LHCN-M2 (cell line): ENCODE data around the gene LRMDA. TPM values are rescaled to one million over a fixed set of nuclear protein-coding genes. Genes with fewer than 3 reads are reported as not detected.

Experiments
- DNase-seq: peaks from one replicate; pipeline ENCODE4 v3.0.0-alpha.2; 2012; ENCODE audit warnings: low read depth
- total RNA-seq: library from RNA; depleted of rRNA; stranded (reverse); fragments of >200 nt; gene quantifications from 2 replicates; pipeline ENCODE4 v1.2.3, GENCODE V29; 2014

LRMDA gene
- total RNA-seq, 1 experiment from 2014 or later = not detected

DNA sequence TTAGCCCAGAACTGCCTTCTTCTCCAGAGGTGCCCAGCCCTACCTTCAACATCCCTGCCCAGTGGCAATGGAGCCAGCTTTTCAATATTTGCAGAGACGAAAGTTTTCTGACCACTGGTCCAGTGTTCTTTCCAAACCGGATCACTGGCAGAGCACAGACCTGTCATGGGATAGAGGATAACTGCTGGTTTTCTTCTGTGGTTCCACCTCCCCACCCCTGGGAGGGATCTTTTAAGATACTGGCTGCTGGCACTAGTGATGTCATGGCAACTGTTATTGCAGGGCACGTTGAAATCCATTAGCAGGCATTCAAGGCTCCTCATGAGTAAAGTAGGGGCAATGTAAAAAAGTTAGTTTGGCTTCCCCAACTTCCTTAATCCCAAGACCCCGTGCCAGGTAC lies 387.1 kb downstream of the LRMDA start:
- DNase-seq = no peak

DNA sequence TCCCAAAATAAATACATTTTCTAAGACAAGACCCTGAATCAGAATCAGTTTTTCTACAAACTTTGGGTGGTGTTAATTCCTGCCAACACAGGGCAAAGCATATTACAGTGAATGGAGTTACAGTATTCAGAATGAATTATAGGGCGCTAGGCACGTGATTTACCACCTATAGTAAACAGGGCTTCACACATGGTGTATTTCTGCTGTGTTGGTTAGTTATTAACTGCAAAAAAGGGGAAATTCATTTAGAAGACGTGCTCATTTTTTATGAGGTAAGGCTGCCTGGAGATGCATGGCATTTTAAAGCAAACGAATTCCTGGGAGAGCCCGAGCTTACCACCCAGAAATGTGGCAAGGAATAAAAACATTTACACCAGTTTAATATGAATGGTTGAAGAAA lies 393.8 kb downstream of the LRMDA start:
- DNase-seq = no peak

DNA sequence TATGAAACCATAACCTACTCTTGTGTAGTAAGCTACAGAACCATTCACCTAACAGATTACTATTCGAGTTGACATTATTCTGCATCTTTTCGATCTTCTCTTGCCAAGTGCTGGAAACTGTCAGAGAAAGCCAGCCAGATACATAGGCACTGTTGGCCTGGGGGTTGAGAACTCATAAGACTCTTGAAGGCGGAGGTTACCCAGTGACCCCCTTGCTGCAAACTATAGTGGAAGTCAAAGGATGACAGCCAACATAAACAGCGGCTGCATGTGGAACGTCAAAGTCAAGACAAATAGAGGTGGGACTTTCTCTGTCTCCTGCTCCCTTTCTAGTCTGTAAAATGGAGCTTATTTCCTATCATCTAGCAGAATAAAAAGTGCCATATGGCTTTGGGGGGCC lies 394.2 kb downstream of the LRMDA start:
- no peak for DNase-seq

- no peak for DNase-seq
Observed at GRCh38 chr10:75826846-75827245, 395.4 kb downstream of the LRMDA start.

- DNase-seq = no peak
Observed at GRCh38 chr10:75827587-75828021, 396.2 kb downstream of the LRMDA start.

- no peak for DNase-seq
Observed at GRCh38 chr10:75828413-75828812, 397.0 kb downstream of the LRMDA start.

DNA sequence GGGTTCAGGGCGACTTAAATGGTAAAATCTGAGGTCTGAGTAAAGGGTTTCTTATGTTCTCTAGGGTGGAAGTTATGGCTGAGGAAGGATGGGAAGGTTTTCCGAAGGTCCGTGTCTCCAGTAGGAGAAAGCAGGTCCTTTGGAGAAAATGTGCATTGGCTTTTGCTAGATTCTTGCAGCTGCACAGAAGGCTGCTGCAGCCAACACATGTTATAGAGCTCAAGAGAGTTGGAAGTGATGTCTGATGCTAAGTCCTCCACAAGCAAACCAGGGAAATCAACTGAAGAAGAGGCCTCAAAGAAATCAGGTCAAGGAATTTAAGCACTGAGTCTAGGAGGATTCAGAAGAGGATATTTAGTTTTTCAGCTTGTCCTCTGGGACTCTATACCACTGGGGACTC lies 404.6 kb downstream of the LRMDA start:
- DNase-seq = no peak

DNA sequence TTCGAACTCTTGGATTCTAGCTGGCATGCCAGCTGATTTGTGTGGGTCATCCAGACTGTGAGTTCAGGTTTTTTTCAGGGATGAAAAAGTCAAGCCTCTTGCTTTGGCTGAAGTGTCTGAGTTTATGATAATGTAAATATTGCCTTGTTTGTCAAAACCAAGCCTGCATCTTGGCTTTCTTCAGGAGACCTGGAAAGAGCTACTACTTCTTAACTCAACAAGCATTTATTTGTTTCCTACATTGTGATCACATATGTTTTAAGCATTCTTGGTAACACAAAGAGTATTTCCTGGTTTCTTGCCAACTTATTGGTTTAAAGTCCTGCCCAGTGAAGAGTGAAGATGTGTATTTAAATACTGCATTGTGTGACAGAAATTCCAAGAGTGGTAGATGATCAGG lies 407.1 kb downstream of the LRMDA start:
- no peak for DNase-seq

GRCh38 chr10:75839020-75839419 lies 407.6 kb downstream of the LRMDA start:
- DNase-seq = no peak

DNA sequence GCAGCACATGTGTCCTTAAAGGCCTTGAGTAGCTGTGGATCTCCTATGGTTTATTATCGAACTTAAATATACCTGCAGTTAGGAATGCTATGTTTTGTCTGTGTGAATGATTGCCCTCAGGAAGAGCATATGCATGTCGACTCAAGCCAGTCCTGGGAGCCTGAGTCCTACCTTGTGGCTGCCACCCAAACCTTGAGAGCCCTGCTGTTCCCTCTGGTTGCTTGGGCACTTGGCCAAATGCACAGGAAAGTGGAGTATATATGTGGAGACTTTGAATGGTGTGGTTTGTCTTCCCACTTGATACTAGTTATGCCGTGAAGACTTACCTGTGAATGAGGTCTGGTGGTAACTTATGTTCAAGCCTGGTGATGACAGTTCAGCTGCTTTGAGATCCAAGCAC lies 409.8 kb downstream of the LRMDA start:
- DNase-seq = no peak

GRCh38 chr10:75845176-75845947 lies 413.9 kb downstream of the LRMDA start:
- no peak for DNase-seq

DNA sequence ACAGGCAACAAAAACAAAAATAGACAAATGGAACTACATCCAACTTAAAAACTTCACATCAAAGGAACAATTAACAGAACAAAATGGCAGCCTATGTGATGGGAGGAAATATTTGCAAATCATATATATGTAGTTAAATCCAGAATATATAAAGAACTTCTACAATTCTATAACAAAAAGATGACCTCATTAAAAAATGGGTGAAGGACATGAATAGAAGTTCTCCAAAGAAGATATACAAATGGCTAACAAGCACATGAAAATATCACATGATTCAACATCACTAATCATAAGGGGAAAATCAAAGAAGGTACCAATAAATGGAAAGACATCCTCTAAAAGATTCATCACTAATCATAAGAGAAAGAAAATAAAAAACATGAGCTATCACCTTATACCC lies 416.1 kb downstream of the LRMDA start:
- no peak for DNase-seq

- DNase-seq = no peak
Observed at GRCh38 chr10:75851580-75852345, 420.3 kb downstream of the LRMDA start.

- no peak for DNase-seq
Observed at GRCh38 chr10:75852851-75853484, 421.5 kb downstream of the LRMDA start.

- no peak for DNase-seq
Observed at GRCh38 chr10:75857269-75857846, 425.9 kb downstream of the LRMDA start.

GRCh38 chr10:75857896-75858295 lies 426.5 kb downstream of the LRMDA start:
- no peak for DNase-seq

- DNase-seq = no peak
Observed at GRCh38 chr10:75858339-75858738, 426.9 kb downstream of the LRMDA start.

DNA sequence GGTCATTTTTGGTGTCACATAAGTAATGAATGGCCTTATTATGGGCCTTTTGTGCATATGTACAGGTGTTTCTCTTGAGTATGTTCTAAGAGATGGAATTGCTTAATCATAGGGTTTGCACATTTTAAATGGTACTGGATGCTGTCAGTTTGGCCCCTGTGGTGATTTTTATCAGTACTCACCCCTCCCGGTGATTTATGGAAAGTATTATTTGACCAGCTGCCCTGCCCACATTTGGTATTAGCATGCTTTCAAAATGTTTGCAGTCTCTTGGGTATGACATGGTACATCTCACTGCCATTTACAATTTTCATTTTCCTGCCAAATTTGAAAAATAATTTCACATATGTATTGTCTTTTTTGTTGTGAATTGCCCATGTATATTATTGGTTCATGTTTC lies 427.7 kb downstream of the LRMDA start:
- no peak for DNase-seq

- no peak for DNase-seq
Observed at GRCh38 chr10:75860009-75860408, 428.6 kb downstream of the LRMDA start.

DNA sequence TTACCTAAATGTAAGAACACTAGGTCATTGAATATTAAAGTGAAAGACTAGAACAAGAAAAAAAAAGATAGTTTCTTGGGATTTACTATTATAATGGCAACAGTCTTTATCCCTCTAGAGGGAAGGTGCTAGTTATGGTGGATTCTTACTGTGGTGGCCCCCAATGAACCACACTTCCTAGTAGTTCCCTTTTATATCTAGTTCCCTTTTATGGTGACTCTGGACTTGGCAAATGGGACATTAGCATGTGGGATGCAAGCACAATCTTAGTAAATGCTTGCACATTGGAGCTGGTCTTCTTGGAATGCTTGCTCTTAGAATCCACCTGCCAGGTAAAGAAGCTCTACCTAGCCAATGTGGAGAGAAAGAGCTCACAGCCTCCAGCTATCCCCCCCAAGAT lies 430.2 kb downstream of the LRMDA start:
- DNase-seq = no peak

- DNase-seq = no peak
Observed at GRCh38 chr10:75862935-75863334, 431.5 kb downstream of the LRMDA start.

DNA sequence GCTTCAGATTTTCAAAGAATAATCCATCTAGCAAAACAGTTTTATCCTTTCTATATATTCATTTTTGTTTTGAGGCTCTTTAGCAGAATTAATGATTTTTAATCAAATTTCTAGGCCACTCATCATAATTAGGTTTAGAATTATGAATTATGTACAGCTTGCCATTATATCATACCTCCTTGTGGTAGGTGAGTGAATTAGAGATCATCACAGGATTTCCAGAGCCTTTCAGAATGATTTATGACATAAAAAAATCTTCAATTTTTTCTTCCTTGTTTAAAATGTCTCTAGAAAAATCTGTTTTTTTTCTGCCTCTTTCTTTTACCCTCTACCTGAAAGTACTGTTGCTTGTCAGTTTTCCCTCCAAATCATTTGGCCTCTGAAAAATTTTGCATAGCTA lies 433.3 kb downstream of the LRMDA start:
- DNase-seq = no peak
